DOHH2 (cell line): ENCODE data around the gene FAM200C.

Experiments
- H3F3A ChIP-seq: fragments of 200-600 bp; sonication (generic), shearing (Covaris generic); 2 replicates; pipeline ENCODE4 v1.6.0; 2016; ENCODE audit warnings: antibody characterized with exemption, mild to moderate bottlenecking; ENCODE audit not compliant: control insufficient read depth, insufficient read depth
- H3K27ac ChIP-seq: fragments of 200-600 bp; sonication (generic); 2 replicates; pipeline ENCODE4 v1.5.1; 2014; ENCODE audit warnings: low read depth, mild to moderate bottlenecking, low read length, moderate library complexity
- H3K27me3 ChIP-seq: fragments of 200-600 bp; sonication (generic); 2 replicates; pipeline ENCODE4 v1.6.1; 2014; ENCODE audit warnings: mild to moderate bottlenecking, low read length, mixed read lengths; ENCODE audit not compliant: control insufficient read depth
- H3K36me3 ChIP-seq: fragments of 200-600 bp; sonication (generic); 2 replicates; pipeline ENCODE4 v1.6.1; 2014; ENCODE audit warnings: mild to moderate bottlenecking, low read length, moderate library complexity, mixed read lengths; ENCODE audit not compliant: control insufficient read depth
- H3K4me1 ChIP-seq: fragments of 200-600 bp; sonication (generic); 2 replicates; pipeline ENCODE4 v1.6.1; 2014; ENCODE audit warnings: mild to moderate bottlenecking, low read length, mixed read lengths; ENCODE audit not compliant: control insufficient read depth
- H3K4me2 ChIP-seq: fragments of 200-600 bp; sonication (generic); 2 replicates; pipeline ENCODE4 v1.6.0; 2014; ENCODE audit warnings: mild to moderate bottlenecking, low read length, moderate library complexity
- H3K4me3 ChIP-seq: fragments of 200-600 bp; sonication (generic); 2 replicates; pipeline ENCODE4 v1.5.1; 2014; ENCODE audit warnings: mild to moderate bottlenecking, low read length, mixed read lengths
- H3K79me2 ChIP-seq: fragments of 200-600 bp; sonication (generic); 2 replicates; pipeline ENCODE4 v1.6.1; 2014; ENCODE audit warnings: mild to moderate bottlenecking, low read length, mixed read lengths; ENCODE audit not compliant: control insufficient read depth
- H3K9me2 ChIP-seq: fragments of 200-600 bp; sonication (generic); replicated peaks from 2 replicates; pipeline ENCODE4 v1.6.1; 2014; ENCODE audit warnings: mild to moderate bottlenecking, low read length, mixed read lengths; ENCODE audit not compliant: control insufficient read depth
- H3K9me3 ChIP-seq: fragments of 200-600 bp; sonication (generic); 2 replicates; pipeline ENCODE4 v1.6.1; 2014; ENCODE audit warnings: antibody characterized with exemption, low read length, mixed read lengths; ENCODE audit not compliant: control insufficient read depth, insufficient read depth
- H4K20me1 ChIP-seq: fragments of 200-600 bp; sonication (generic); 2 replicates; pipeline ENCODE4 v1.6.0; 2014; ENCODE audit warnings: low read depth, mild to moderate bottlenecking, antibody characterized with exemption, low read length, moderate library complexity; ENCODE audit not compliant: control insufficient read depth, insufficient read depth
- CTCF ChIP-seq: fragments of 200-600 bp; sonication (generic); IDR thresholded peaks from one replicate; pipeline ENCODE4 v1.5.1; 2014; ENCODE audit warnings: antibody characterized with exemption, mild to moderate bottlenecking, low read depth, low read length; ENCODE audit not compliant: poor library complexity, severe bottlenecking
- EZH2phosphoT487 ChIP-seq: fragments of 200-600 bp; sonication (generic); IDR thresholded peaks from 2 replicates; pipeline ENCODE4 v1.6.1; 2017; ENCODE audit warnings: borderline replicate concordance, mild to moderate bottlenecking, antibody characterized with exemption, low read length, moderate library complexity, mixed read lengths

The FAM200C gene

GRCh38 chr5:160445751-160446150 is 45.9 kb upstream of the FAM200C start:
- Histone ChIP-seq H3K4me2 (no peak overlapping the region), H3K9me3 (no peaks in the 10 kb centered on the region), H3K27ac (no peak overlapping the region), H4K20me1 (no peaks in the 10 kb centered on the region), H3K9me2 (no peaks in the 10 kb centered on the region), H3K27me3 (no peaks in the 10 kb centered on the region), H3K4me1 (peaks cover 18% of the 10 kb centered on the region), H3K4me3 (no peak overlapping the region), H3F3A (no peaks in the 10 kb centered on the region), H3K79me2 (no peaks in the 10 kb centered on the region), H3K36me3 (no peaks in the 10 kb centered on the region)
- TF ChIP-seq CTCF (no peak), EZH2phosphoT487 (no peak)

GRCh38 chr5:160445132-160445531 is 45.3 kb upstream of the FAM200C start:
- Histone ChIP-seq H3K36me3 (no peaks in the 10 kb centered on the region), H4K20me1 (no peaks in the 10 kb centered on the region), H3K9me2 (no peaks in the 10 kb centered on the region), H3K4me2 (no peak overlapping the region), H3F3A (no peaks in the 10 kb centered on the region), H3K4me3 (no peak overlapping the region), H3K79me2 (no peaks in the 10 kb centered on the region), H3K27me3 (no peaks in the 10 kb centered on the region), H3K27ac (no peak overlapping the region), H3K9me3 (no peaks in the 10 kb centered on the region), H3K4me1 (peaks cover 21% of the 10 kb centered on the region)
- TF ChIP-seq EZH2phosphoT487 = no peak
- no peak for TF ChIP-seq CTCF

DNA sequence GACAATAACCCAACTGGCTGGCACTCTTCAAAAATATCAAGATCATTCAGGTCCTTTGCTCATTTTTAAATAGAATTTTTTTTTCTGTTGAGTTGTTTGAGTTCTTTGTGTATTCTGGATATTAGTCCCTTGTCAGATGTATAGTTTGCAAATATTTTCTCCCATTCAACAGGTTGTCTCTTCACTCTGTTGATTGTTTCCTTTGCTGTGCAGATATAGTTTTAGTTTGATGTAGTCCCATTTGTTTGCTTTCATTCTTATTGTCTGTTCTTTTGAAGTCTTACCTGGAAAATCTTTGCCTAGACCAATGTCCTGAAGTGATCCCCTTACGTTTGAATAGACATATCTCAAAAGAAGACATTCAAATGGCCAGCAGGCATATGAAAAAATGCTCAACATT is 44.6 kb upstream of the FAM200C start:
- Histone ChIP-seq H3K36me3 (no peaks in the 10 kb centered on the region), H3K4me3 (no peak overlapping the region), H3K9me2 (no peaks in the 10 kb centered on the region), H4K20me1 (no peaks in the 10 kb centered on the region), H3K9me3 (no peaks in the 10 kb centered on the region), H3K27me3 (no peaks in the 10 kb centered on the region), H3F3A (no peaks in the 10 kb centered on the region), H3K4me1 (peaks cover 25% of the 10 kb centered on the region), H3K4me2 (no peak overlapping the region), H3K79me2 (no peaks in the 10 kb centered on the region), H3K27ac (no peak overlapping the region)
- TF ChIP-seq CTCF = no peak
- TF ChIP-seq EZH2phosphoT487 = no peak

DNA sequence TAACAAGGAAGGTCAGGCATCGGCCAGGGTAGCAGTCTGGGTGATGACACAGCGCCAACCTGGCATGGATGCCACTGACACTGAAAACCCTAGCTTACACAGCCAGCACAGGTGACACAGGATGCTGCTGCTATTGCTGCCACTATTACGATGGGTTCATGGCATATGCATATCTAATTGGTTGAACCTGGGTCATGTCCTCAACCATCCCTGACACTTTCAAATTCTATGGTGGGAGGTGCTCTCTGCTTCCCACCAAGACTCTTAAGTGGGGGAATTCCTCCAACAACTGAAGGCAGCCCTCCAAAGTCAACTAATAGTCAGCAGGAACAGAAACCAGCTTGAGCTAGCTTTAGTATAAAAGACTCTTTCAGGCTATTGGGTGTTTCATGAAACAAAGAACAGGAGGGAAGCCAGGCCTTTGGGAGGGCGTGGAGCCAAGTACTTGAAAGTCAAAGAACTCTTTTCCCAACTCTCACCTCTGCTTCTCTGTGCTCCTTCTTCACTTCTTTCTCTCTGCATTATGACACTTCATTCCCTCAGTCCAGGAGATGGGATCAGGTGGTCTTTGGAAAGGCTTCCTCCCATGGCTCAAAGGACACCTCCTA is 43.1 kb upstream of the FAM200C start:
- H3K4me3 ChIP-seq = no peak overlapping the region
- no peak overlapping the region for H3K27ac ChIP-seq
- H3K9me3 ChIP-seq = no peaks in the 10 kb centered on the region
- no peaks in the 10 kb centered on the region for H3K9me2 ChIP-seq
- H3K27me3 ChIP-seq = no peaks in the 10 kb centered on the region
- TF ChIP-seq EZH2phosphoT487 = no peak
- no peak for TF ChIP-seq CTCF
- H3F3A ChIP-seq = no peaks in the 10 kb centered on the region
- no peak overlapping the region for H3K4me2 ChIP-seq
- no peaks in the 10 kb centered on the region for H3K36me3 ChIP-seq
- H3K4me1 ChIP-seq = peaks cover 39% of the 10 kb centered on the region
- H4K20me1 ChIP-seq = no peaks in the 10 kb centered on the region
- H3K79me2 ChIP-seq = no peaks in the 10 kb centered on the region
